Activated naive CD4-positive, alpha-beta T cell treated with anti-CD3 and anti-CD28 coated beads, Interleukin-2, amount 10 ng/mL, durations not matched to agents 7 days and 5 days (primary cell): ENCODE data around the gene CASS4.
"Not testable (repeated sequence)": the region's sequence is repeated elsewhere in the genome, so short reads cannot be mapped to it uniquely, and the experiment has no call there.

Source experiments
- CTCF ChIA-PET: fragments of 350-600 bp; sonication (Branson Sonifier 250); formaldehyde crosslinking; loops from one replicate; lab custom pipeline; 2021; ENCODE audit warnings: antibody characterized with exemption; lab: Charles Lee
- DNase-seq: peaks from one replicate; pipeline ENCODE4 v3.0.0-alpha.2; 2020
- H3K27ac Mint-ChIP-seq: one replicate; pipeline ENCODE4 v1.8.0; 2021; ENCODE audit warnings: mild to moderate bottlenecking, moderate library complexity, mixed read lengths
- H3K27me3 Mint-ChIP-seq: one replicate; pipeline ENCODE4 v1.8.0; 2021; ENCODE audit warnings: mild to moderate bottlenecking, mixed read lengths
- H3K36me3 Mint-ChIP-seq: one replicate; pipeline ENCODE4 v1.8.0; 2021; ENCODE audit warnings: mixed read lengths
- H3K4me1 Mint-ChIP-seq: one replicate; pipeline ENCODE4 v1.8.0; 2021; ENCODE audit warnings: mixed read lengths
- H3K4me3 Mint-ChIP-seq: one replicate; pipeline ENCODE4 v1.8.0; 2021; ENCODE audit warnings: mild to moderate bottlenecking, moderate library complexity, mixed read lengths
- H3K9me3 Mint-ChIP-seq: one replicate; pipeline ENCODE4 v1.8.0; 2021; ENCODE audit warnings: mixed read lengths

Gene CASS4

DNA sequence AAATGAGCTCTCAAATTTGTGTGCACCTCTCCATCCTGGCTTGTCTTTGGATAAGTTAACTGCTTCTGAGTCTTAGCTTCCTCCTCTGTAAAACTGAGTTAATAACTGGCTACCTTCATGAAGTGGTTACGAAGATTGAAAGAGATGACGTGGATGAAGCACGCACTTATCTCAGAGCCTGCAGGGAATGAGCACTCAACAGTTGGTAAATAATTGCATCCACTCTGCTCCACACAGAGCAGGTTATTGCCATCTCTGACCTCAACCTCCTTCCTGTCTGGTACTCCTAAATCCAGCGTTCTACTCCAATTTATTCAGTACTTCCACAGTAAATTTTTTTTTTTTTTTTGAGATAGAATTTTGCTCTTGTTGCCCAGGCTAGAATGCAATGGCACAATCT, 26.9 kb upstream of the CASS4 start:
- DNase-seq = no peak
- H3K4me3 Mint-ChIP-seq = no peak overlapping the region
- no peaks in the 10 kb centered on the region for H3K27me3 Mint-ChIP-seq
- peaks cover 70% of the 10 kb centered on the region for H3K36me3 Mint-ChIP-seq
- no peak overlapping the region for H3K27ac Mint-ChIP-seq
- peaks cover 53% of the 10 kb centered on the region for H3K4me1 Mint-ChIP-seq
- no peaks in the 10 kb centered on the region for H3K9me3 Mint-ChIP-seq
- CTCF ChIA-PET = no interaction called here

DNA sequence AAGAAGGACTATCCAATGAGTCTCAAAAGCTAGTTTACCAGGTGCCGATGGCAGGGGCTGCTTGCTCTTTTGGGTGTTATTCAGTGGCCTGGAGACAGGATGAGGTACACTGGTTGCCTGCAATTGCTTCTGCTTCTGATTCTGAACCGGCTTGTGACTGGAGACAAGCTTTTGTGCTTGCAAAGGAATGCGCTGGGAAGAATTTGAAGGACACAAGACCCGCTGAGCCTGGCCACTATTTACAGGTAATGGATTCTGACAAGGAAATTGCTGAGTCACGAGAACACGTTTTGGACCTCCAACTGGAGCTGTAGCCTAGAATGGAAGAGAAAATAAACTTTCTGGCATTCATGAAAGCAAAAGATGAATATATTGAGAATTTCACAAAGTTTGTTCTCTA, 25.8 kb upstream of the CASS4 start:
- Mint-ChIP-seq H3K4me3 (no peak overlapping the region), H3K4me1 (peaks cover 57% of the 10 kb centered on the region), H3K27ac (no peak overlapping the region), H3K27me3 (no peaks in the 10 kb centered on the region), H3K36me3 (peaks cover 70% of the 10 kb centered on the region), H3K9me3 (no peaks in the 10 kb centered on the region)
- DNase-seq = no peak
- CTCF ChIA-PET = interaction anchor here (0.8 kb wide), 1 partner anchor 118 kb away, joined by 3 read pairs; no protein-coding TSS in a partner anchor

DNA sequence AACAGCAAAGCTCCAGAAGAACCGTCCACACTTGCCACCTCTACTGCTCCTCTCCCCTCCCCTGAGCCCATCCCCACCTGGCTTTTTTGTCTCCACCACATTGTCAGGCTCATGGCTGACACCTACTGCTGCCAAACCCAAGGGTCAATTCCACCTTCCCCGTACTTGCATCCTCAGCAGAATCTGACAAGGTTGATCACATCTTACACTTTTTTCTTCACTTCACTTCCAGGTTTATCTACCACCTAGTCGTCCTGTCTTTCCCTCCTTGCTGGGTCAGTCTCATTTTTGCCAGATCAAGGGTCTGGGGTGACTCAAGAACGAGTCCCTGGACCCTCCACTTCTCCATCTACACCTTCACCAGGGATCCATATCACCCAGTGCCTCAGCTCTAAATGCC, 23.2 kb upstream of the CASS4 start:
- peak overlapping the region; percentile 2 for H3K4me3 Mint-ChIP-seq
- no peak for DNase-seq
- H3K9me3 Mint-ChIP-seq = no peaks in the 10 kb centered on the region
- no peak overlapping the region for H3K27ac Mint-ChIP-seq
- peaks cover 60% of the 10 kb centered on the region for H3K36me3 Mint-ChIP-seq
- H3K27me3 Mint-ChIP-seq = no peaks in the 10 kb centered on the region
- H3K4me1 Mint-ChIP-seq = peaks cover 58% of the 10 kb centered on the region
- CTCF ChIA-PET = no interaction called here

DNA sequence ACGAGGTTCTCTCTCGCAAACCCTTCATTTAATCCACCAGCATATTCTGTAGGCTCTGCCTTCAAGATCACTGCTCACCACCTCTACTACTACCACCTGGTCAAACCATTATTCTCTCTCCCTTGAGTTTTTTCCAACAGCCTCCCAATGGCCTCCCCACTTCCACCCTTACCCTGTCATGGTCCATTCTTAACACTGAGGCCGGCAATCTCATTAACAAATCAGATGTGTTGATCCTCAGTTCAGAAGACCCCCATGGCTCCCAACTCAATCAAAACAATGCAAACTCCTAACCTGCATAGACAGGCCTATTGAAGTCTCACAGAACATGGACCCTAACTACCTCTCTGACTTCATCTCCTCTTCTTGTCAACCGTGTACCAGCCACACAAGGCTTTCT, 22.3 kb upstream of the CASS4 start:
- peak overlapping the region; percentile 29 for H3K4me3 Mint-ChIP-seq
- H3K27ac Mint-ChIP-seq = no peak overlapping the region
- peaks cover 58% of the 10 kb centered on the region for H3K36me3 Mint-ChIP-seq
- CTCF ChIA-PET = no interaction called here
- no peaks in the 10 kb centered on the region for H3K27me3 Mint-ChIP-seq
- DNase-seq = no peak
- peaks cover 60% of the 10 kb centered on the region for H3K4me1 Mint-ChIP-seq
- H3K9me3 Mint-ChIP-seq = no peaks in the 10 kb centered on the region

DNA sequence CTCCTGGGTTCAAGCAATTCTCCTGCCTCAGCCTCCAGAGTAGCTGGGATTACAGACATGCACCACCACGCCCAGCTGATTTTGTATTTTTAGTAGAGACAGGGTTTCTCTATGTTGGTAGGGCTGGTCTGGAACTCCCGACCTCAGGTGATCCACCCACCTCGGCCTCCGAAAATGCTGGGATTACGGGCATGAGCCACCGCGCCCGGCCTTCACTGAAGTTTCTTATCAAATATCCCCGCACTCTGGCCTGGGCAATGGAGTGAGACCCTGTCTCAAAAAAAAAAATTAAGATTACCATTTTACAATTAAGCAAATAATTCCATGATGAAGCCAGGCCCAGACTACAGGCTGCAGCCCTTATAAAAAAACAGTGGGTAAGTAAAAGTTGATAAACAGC, 21.7 kb upstream of the CASS4 start:
- H3K27ac Mint-ChIP-seq, H3K27me3 Mint-ChIP-seq, H3K4me3 Mint-ChIP-seq, H3K9me3 Mint-ChIP-seq, DNase-seq, CTCF ChIA-PET: not testable (repeated sequence)
- H3K36me3 Mint-ChIP-seq = peaks cover 55% of the 10 kb centered on the region
- H3K4me1 Mint-ChIP-seq = peaks cover 61% of the 10 kb centered on the region

DNA sequence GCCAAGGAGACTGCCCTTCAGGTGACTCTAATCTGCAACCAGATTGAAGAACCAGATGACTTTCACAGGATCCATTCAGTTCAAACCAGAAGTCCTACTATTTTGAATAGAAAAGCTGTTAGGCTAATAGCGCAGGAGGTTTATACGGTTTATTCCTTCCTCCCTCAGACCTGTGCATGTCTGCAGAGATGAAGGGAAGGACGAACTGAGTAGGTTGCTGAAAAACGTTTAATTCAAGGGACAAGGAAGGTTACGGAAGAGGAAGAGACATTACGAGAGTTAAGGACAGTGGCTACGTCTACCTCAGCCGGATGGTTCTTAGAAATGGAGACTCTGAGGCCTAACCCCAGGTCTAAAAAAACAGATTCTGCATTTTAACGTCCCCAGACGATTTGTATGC, 21.0 kb upstream of the CASS4 start:
- Mint-ChIP-seq H3K27ac (no peak overlapping the region), H3K27me3 (no peaks in the 10 kb centered on the region), H3K4me1 (peaks cover 63% of the 10 kb centered on the region), H3K4me3 (no peak overlapping the region), H3K9me3 (no peaks in the 10 kb centered on the region), H3K36me3 (peaks cover 55% of the 10 kb centered on the region)
- CTCF ChIA-PET = interaction anchor here (1.3 kb wide), 1 partner anchor 10 kb away, joined by 3 read pairs; no protein-coding TSS in a partner anchor
- DNase-seq = no peak

DNA sequence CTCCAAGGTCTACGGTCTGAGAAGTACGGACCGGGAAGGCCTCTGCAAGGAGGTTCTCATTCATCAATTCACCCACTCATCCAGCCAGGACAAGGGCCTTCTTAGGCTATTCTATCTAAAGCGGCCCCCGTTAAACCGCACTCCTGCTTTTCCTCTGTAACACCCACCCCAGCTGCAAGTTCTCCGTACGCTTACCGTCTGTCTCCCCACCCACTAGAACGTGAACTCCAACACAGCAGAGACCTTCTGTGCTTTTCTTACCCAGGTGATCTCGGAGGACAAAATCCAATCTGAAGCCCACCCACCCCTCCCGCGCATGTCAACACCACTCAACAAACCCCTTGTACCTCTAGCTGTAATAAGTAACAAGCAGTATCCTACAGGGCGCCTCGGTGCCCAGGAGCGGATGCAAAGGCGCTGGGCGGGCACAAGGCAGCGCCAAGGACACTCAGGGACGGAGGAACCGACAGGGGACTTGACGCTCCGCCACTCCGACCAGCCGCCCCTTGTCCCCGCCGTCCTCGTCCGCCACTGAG, 20.4 kb upstream of the CASS4 start:
- CTCF ChIA-PET = interaction anchor here (0.6 to 1.3 kb wide), 3 partner anchors 10 to 72 kb away, joined by 3 read pairs; no protein-coding TSS in a partner anchor
- Mint-ChIP-seq H3K27me3 (no peaks in the 10 kb centered on the region), H3K9me3 (no peaks in the 10 kb centered on the region), H3K27ac (no peak overlapping the region), H3K4me3 (no peak overlapping the region), H3K36me3 (peaks cover 51% of the 10 kb centered on the region), H3K4me1 (peaks cover 60% of the 10 kb centered on the region)
- no peak for DNase-seq

DNA sequence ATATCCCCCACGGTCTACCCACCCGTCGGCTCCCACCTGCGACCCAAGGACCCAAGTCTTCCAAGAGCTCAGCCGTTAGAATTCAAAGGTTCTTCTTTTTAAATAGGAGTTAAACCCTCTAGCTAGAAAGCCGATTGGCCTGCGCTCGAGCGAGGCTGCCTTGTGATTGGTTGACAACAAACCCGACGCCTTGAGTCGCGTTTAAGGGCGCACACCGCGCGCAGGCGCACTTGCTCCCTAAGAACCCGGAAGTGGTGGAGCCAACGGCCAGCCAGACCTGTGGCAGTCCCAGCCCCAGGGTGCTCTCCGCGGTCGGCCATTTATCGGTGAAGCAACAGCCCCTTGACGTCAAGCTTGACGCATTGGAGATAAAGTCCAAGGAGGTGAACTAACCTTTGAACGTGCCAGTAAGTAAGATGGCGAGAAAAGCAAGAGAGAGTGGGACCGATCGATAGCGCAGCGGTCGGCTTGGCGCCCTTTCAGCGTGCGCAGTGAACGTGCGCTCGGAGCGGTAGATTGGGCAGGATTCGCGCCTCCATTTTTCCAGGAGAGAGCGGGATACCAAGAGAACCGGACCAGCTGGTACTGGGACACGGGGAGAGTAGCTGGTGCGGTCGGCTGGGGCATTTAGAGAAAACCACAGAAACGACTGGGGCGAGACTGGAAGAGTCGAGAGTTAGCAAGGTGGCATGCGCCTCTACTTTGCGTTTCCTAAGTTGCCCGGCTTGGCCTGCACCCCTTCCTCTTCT, 19.8 kb upstream of the CASS4 start, which contains the start of the genes AURKA and CSTF1:
Gene AURKA, minus strand, starts transcription at position 84 of the 749 bp plus-strand sequence. CDS start 4,018 bp downstream, outside the sequence.
Gene CSTF1, plus strand, starts transcription at position 514 of the 749 bp plus-strand sequence. CDS start 2,908 bp downstream, outside the sequence.
- Mint-ChIP-seq H3K27ac (no peak within 1 kb of the TSS), H3K27me3 (no peaks in the 10 kb centered on the region), H3K9me3 (no peaks in the 10 kb centered on the region), H3K36me3 (peaks cover 56% of the 10 kb centered on the region), H3K4me3 (no peak within 1 kb of the TSS), H3K4me1 (peaks cover 62% of the 10 kb centered on the region)
- peak; percentile 99 for DNase-seq
- CTCF ChIA-PET = interaction anchor here (1.2 to 1.3 kb wide), 2 partner anchors 11 to 72 kb away, joined by 3 read pairs; no protein-coding TSS in a partner anchor

DNA sequence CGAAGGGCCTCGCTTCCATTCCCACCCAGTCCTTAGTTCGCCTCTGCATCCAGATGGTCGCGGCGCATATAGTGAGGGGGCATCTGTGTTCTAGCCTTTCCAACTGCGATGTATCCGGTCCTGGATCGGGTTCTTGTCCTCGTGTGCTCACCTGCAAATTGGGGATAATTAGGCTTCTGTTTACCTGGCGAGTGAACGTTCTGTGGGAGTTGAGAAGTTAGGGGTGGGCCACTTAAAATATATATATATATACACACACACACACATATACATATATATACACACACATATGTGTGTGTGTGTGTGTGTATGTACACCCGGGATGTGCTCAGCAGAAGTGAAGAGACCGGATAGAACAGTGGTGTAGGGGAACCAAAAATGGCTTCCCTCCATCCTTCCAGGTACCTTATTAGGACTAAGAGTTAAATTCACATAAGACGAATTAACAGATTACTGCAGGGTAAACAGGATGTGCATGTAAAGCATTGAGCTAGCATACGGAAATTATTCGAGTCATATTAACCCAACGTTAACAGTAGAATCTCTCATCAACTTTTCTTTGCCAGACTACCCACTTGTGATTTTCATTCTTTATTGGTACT, 19.1 kb upstream of the CASS4 start:
- peak; percentile 31 for DNase-seq
- Mint-ChIP-seq H3K27ac (no peak overlapping the region), H3K36me3 (peaks cover 58% of the 10 kb centered on the region), H3K4me3 (no peak overlapping the region), H3K9me3 (no peaks in the 10 kb centered on the region), H3K27me3 (no peaks in the 10 kb centered on the region), H3K4me1 (peaks cover 61% of the 10 kb centered on the region)
- CTCF ChIA-PET = interaction anchor here (0.6 to 1.2 kb wide), 3 partner anchors 19 to 92 kb away, joined by 3 read pairs; partner anchors contain the start of gene CASS4

DNA sequence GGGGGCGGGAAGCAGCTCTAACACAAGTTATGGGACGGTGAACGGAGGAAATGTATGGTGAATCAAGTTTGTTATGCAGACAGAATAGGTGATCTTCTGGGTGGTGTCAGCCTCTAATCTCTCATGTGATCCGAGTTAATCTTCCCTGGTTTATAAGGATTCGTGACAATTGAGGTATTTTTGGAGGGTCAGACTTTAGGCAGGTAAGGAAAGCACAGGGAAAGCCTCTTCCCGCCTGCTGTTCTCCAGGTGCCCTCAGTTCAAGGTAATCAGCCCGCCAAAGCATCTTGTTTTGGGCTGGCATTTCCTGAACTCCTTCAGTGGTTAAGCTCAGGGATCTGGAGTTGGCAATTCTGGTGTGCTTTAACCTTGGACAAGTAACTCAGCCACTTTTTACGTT, 18.4 kb upstream of the CASS4 start:
- Mint-ChIP-seq H3K27ac (no peak overlapping the region), H3K36me3 (peaks cover 57% of the 10 kb centered on the region), H3K4me3 (no peak overlapping the region), H3K27me3 (no peaks in the 10 kb centered on the region), H3K9me3 (no peaks in the 10 kb centered on the region), H3K4me1 (peaks cover 56% of the 10 kb centered on the region)
- CTCF ChIA-PET = interaction anchor here (0.6 to 1.3 kb wide), 3 partner anchors 19 to 111 kb away, joined by 3 read pairs; partner anchors contain the start of gene CASS4
- no peak for DNase-seq

DNA sequence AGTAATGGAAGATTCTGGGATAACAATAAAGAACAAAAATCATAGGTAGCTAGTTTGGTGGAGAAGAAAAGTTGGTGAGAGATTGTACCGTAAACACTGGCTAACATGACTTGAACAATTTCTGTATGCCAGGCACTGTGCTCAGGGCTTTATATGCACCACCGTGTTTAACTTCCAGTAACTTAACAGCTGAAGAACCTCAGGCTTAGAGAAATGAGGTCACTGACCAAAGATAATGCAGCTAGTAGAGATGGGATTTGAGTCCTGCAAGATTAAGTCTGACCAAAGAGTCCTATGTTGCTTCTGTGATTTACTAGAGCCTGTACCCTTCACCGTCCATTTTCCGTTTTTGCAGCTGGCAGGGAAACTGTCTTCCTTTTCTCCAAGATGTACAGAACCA, 16.9 kb upstream of the CASS4 start:
- Mint-ChIP-seq H3K4me1 (peaks cover 45% of the 10 kb centered on the region), H3K27ac (peak overlapping the region; percentile 17), H3K36me3 (peaks cover 56% of the 10 kb centered on the region), H3K9me3 (no peaks in the 10 kb centered on the region), H3K27me3 (no peaks in the 10 kb centered on the region), H3K4me3 (no peak overlapping the region)
- CTCF ChIA-PET = interaction anchor here (0.9 to 1.8 kb wide), 5 partner anchors 12 to 156 kb away, joined by 3 to 7 read pairs (median 3); partner anchors contain the start of gene CASS4
- no peak for DNase-seq

DNA sequence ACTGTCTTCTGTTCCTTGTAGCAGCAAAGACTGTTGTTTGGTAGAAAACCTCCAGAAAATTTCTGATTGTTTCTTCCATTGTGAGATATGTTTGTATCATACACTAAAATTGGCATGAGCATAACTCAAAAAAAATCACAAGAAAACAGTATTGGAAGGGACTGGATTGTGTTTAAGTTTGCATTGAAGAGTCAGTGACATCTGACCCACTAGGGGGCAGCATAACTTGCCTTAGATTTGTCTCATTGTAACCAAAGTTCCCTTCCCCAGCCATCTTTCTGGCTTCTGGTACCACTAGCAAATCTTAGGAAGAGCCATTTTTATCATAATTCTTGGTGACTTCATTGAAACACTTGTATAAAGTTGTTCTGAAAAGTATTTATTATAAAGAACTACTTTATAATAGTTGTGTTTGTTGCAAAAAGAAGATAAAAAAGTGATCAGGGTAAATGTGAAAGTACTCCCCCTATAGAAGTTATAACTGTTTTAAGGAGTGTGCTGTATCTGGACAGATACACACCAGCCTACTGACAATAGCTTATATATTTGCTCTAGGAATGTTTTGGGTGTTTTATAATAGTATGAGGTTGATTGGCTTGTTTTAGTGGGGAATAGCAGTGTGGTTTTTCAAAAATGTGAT, 11.9 kb upstream of the CASS4 start:
- no peaks in the 10 kb centered on the region for H3K27me3 Mint-ChIP-seq
- H3K36me3 Mint-ChIP-seq = peaks cover 71% of the 10 kb centered on the region
- peak; percentile 77 for DNase-seq
- H3K4me3 Mint-ChIP-seq = no peak overlapping the region
- no peaks in the 10 kb centered on the region for H3K9me3 Mint-ChIP-seq
- H3K4me1 Mint-ChIP-seq = peaks cover 19% of the 10 kb centered on the region
- CTCF ChIA-PET = interaction anchor here (1.0 to 1.6 kb wide), 4 partner anchors 12 to 150 kb away, joined by 3 to 10 read pairs (median 4); partner anchors contain the start of gene CASS4
- H3K27ac Mint-ChIP-seq = peak overlapping the region; percentile 9

DNA sequence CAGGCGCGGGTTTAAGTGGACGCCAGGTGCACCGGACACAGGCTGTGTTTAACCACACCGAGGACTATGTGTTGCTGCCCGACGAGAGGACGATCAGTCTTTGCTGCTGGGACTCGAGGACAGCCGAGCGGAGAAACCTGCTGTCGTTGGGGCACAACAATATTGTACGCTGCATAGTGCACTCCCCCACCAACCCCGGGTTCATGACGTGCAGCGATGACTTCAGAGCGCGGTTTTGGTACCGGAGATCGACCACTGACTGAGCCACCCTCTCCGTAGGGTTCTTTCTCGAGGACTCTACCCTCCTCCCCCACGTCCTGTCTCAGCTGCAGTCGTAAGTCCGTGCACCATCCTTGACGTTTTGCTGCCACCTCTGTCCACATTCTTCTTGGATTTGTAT, 8.6 kb upstream of the CASS4 start:
- no peak overlapping the region for H3K4me3 Mint-ChIP-seq
- DNase-seq = no peak
- CTCF ChIA-PET = no interaction called here
- H3K9me3 Mint-ChIP-seq = no peaks in the 10 kb centered on the region
- peaks cover 71% of the 10 kb centered on the region for H3K36me3 Mint-ChIP-seq
- H3K27me3 Mint-ChIP-seq = no peaks in the 10 kb centered on the region
- H3K27ac Mint-ChIP-seq = no peak overlapping the region
- H3K4me1 Mint-ChIP-seq = peaks cover 8% of the 10 kb centered on the region

DNA sequence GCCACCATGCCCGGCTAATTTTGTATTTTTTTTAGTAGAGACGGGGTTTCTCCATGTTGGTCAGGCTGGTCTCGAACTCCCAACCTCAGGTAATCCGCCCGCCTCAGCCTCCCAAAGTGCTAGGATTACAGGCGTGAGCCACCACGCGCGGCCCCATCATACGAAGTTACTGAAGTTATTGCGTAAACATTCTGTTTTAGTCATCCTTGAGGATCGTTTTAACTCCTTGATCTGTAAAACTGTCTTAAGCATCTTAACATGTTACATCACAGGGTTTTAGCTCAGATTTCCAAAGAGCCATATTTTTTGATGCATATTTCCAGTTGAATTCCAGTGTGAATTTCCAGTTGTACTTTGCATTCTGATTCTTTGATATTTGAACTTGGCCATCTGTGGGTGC, 6.7 kb upstream of the CASS4 start:
- H3K9me3 Mint-ChIP-seq, DNase-seq, H3K27ac Mint-ChIP-seq, H3K27me3 Mint-ChIP-seq, H3K4me3 Mint-ChIP-seq: not testable (repeated sequence)
- Mint-ChIP-seq H3K4me1 (peaks cover 14% of the 10 kb centered on the region), H3K36me3 (peaks cover 71% of the 10 kb centered on the region)
- CTCF ChIA-PET = interaction anchor here (1.3 kb wide), 1 partner anchor 63 kb away, joined by 3 read pairs; the partner anchor contains the start of gene RTF2
